DOHH2 (cell line): Measurements from ENCODE around the gene C16orf95.

Source experiments
- CTCF ChIP-seq: fragments of 200-600 bp; sonication (generic); IDR thresholded peaks from one replicate; pipeline ENCODE4 v1.5.1; 2014; ENCODE audit warnings: antibody characterized with exemption, mild to moderate bottlenecking, low read depth, low read length; ENCODE audit not compliant: poor library complexity, severe bottlenecking
- EZH2phosphoT487 ChIP-seq: fragments of 200-600 bp; sonication (generic); IDR thresholded peaks from 2 replicates; pipeline ENCODE4 v1.6.1; 2017; ENCODE audit warnings: borderline replicate concordance, mild to moderate bottlenecking, antibody characterized with exemption, low read length, moderate library complexity, mixed read lengths

GRCh38 chr16:87312008-87312407 is 5.2 kb downstream of the C16orf95 start:
- TF ChIP-seq CTCF (no peak), EZH2phosphoT487 (no peak)
